Activated T-helper 1 cell treated with anti-CD3 and anti-CD28 coated beads, Interleukin-12 subunit alpha, Interleukin-12 subunit beta, Interleukin-2, Interleukin-4 antibody, amounts not matched to agents 30 ng/mL and 10 ng/mL and 1 ng/mL, durations not matched to agents 14 hours and 24 hours and 36 hours (primary cell): ENCODE data around the gene ZCCHC13. TPM values are rescaled to one million over a fixed set of nuclear protein-coding genes. Genes with fewer than 3 reads are reported as not detected.
"Not testable (repeated sequence)": the region's sequence is repeated elsewhere in the genome, so short reads cannot be mapped to it uniquely, and the experiment has no call there.

Experiments
- DNase-seq: peaks from one replicate; pipeline ENCODE4 v3.0.0; 2021; ENCODE audit warnings: low spot score
- H3K27ac Mint-ChIP-seq: one replicate; pipeline ENCODE4 v1.8.0; 2021; ENCODE audit warnings: mild to moderate bottlenecking, mixed read lengths
- H3K27me3 Mint-ChIP-seq: one replicate; pipeline ENCODE4 v1.8.0; 2022; ENCODE audit warnings: mild to moderate bottlenecking, moderate library complexity, mixed read lengths; ENCODE audit not compliant: insufficient read depth
- H3K36me3 Mint-ChIP-seq: one replicate; pipeline ENCODE4 v1.8.0; 2021; ENCODE audit warnings: low read depth, mixed read lengths
- H3K4me1 Mint-ChIP-seq: one replicate; pipeline ENCODE4 v1.8.0; 2021; ENCODE audit warnings: low read depth, mixed read lengths
- H3K4me3 Mint-ChIP-seq: one replicate; pipeline ENCODE4 v1.8.0; 2021; ENCODE audit warnings: mild to moderate bottlenecking, moderate library complexity, mixed read lengths
- H3K9me3 Mint-ChIP-seq: one replicate; pipeline ENCODE4 v1.8.0; 2021; ENCODE audit warnings: mixed read lengths
- intact Hi-C: fragments of 100-400 bp; cut with micrococcal nuclease; formaldehyde crosslinking; loops from one replicate; pipeline ENCODE4 v1.15.1; 2024
- total RNA-seq: library from RNA; stranded (reverse); gene quantifications from 2 replicates; pipeline ENCODE4 v1.2.3, GENCODE V29; 2022

ZCCHC13 gene
- total RNA-seq, 1 donor from 2014 or later, result not detected

DNA sequence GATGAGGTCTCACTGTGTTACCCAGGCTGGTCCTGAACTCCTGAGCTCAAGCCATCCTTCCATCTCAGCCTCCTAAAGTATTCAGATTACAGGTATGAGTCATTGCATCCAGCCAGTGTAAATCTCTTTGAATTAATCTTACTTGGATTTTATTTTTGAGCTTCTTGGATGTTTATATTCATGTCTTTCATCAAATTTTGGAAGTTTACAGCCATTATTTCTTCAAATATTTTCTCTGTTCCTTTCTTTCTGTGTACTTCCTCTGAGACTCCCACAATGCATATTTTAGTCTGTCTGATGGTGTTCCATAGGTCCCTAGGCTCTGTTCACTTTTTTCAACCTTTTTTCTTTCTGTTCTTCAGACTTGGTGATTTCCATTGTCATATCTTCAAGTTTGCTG lies 34.9 kb downstream of the ZCCHC13 start:
- Mint-ChIP-seq H3K27ac (no peak overlapping the region), H3K9me3 (peaks cover 3% of the 10 kb centered on the region), H3K4me1 (no peaks in the 10 kb centered on the region), H3K36me3 (no peaks in the 10 kb centered on the region), H3K27me3 (peaks cover 3% of the 10 kb centered on the region), H3K4me3 (no peak overlapping the region)
- DNase-seq, result no peak
- intact Hi-C loops, result no loop called here

DNA sequence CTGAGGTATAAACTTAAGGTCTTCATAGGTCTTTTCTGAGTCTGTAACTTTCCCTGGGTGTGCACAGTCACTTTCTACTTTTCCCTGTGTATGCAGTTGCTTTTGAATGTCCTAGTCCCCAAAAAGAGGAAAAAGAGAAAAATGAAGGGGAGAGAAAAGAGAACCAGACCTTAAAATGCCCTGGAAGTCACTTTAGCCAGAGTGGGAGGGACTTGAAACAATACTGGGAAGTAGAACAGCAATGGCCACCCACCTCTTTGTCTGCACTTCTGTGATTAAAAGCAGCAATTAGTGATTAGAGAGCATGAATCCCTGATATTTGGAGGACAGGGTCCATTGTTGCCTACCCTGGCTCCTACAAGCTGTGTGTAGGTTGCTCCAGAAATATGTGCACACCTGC lies 36.1 kb downstream of the ZCCHC13 start:
- Mint-ChIP-seq H3K4me3 (no peak overlapping the region), H3K27ac (no peak overlapping the region), H3K27me3 (peaks cover 3% of the 10 kb centered on the region), H3K4me1 (no peaks in the 10 kb centered on the region), H3K36me3 (no peaks in the 10 kb centered on the region), H3K9me3 (peaks cover 3% of the 10 kb centered on the region)
- intact Hi-C loops, result no loop called here
- DNase-seq, result no peak

DNA sequence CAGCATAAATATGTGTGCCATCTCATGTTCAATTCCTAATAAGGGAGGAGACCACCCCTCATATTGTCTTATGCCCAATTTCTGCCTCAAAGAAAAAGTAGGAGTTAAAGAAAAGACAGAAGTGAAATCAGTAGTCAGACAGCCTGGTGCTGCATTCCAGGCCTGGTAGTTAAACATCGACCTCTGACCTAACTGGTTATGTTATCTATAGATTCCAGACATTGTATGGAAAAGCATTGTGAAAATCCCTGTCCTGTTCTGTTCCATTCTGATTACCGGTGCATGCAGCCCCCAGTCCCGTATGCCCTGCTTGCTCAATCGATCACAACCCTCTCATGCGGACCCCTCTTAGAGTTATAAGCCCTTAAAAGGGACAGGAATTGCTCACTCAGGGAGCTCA lies 38.2 kb downstream of the ZCCHC13 start:
- H3K9me3 Mint-ChIP-seq, H3K27ac Mint-ChIP-seq, DNase-seq, H3K27me3 Mint-ChIP-seq, H3K36me3 Mint-ChIP-seq, H3K4me3 Mint-ChIP-seq, H3K4me1 Mint-ChIP-seq, intact Hi-C loops: not testable (repeated sequence)

DNA sequence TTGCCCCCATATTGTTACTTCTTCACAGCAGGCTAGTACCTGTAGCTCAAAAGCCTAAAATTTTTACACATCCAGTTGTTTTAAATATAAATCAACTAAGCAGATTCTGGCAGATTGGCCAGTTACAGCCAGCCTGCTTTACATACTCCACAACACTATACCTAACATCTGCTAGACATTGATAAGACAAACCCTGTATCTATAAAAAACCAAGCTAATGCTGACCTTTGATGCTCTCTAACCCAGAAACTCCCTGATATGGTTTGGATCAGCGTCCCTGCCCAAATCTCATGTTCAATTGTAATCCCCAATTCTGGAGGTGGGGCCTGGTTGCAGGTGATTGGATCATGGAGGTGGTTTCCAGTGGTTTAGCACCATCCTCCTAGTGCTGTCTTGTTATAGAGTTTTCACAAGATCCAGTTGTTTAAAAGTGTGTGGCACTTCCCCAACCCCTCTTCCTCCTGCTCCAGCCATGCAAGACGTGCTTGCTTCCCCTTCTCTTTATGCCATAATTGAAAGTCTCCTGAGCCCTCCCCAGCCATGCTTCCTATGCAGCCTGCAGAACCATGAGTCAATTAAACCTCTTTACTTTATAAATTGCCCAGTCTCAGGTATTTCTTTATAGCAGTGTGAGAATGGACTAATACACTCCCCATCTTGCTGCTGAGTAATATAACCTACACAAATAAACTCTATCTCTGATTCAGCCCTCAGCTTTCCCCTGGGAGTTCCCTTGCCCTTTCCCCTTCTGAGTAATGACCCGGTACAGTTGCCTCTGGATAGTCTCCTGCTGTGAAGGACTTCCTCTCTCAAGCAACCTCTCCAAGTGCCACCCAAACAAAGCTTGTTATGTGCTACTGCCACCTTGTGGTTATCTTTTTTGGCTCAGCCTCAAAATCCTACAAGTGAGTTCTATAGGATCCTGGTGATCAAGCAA lies 39.6 kb downstream of the ZCCHC13 start:
- H3K27ac Mint-ChIP-seq, result no peak overlapping the region
- H3K9me3 Mint-ChIP-seq, result peaks cover 3% of the 10 kb centered on the region
- intact Hi-C loops, result loop anchor here (1.0 kb wide), 5 partner anchors 51 to 488 kb away; no protein-coding TSS in a partner anchor
- no peaks in the 10 kb centered on the region for H3K4me1 Mint-ChIP-seq
- H3K36me3 Mint-ChIP-seq, result no peaks in the 10 kb centered on the region
- no peaks in the 10 kb centered on the region for H3K27me3 Mint-ChIP-seq
- H3K4me3 Mint-ChIP-seq, result no peak overlapping the region
- peak; percentile 21 for DNase-seq

DNA sequence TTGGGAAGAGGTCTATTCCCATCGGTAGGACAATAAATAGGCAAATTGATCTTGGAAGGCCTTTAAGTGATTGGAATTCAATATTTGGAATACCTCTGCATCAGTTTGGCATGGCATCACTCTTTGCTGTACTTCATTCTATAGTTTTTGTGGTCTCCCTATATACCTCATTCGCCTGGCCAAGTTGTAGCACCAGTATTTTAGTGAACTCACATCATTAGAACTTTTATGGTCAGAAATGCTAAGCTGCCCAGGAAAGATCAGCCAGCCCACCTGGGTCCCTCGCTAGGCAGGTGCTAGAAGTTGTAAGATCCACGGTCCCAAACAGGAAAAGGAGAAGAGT lies 40.3 kb downstream of the ZCCHC13 start:
- Mint-ChIP-seq H3K27ac (no peak overlapping the region), H3K36me3 (no peaks in the 10 kb centered on the region), H3K4me1 (no peaks in the 10 kb centered on the region), H3K9me3 (no peaks in the 10 kb centered on the region), H3K4me3 (no peak overlapping the region), H3K27me3 (no peaks in the 10 kb centered on the region)
- intact Hi-C loops, result loop anchor here (1.0 kb wide), 5 partner anchors 52 to 489 kb away; no protein-coding TSS in a partner anchor
- DNase-seq, result no peak

DNA sequence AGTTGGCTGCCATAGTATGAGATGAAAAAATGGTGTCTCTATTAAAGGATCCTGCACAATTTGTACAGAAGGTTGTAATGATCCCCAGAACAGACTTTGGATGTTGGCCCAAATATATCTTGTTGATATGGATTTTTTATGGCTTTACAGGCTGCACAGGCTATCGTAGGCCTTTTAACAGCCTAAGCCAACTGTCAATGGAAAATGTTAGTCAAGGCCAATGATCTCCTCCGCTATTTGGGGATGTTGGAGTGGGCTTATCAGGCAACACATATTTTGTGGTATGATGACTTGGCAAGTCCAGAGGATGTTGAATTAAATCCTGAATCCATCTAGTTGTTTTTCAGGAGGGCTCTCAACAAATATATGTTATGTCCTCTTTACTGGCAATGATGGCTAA lies 42.1 kb downstream of the ZCCHC13 start:
- intact Hi-C loops, result no loop called here
- no peaks in the 10 kb centered on the region for H3K9me3 Mint-ChIP-seq
- no peaks in the 10 kb centered on the region for H3K36me3 Mint-ChIP-seq
- no peaks in the 10 kb centered on the region for H3K27me3 Mint-ChIP-seq
- H3K4me3 Mint-ChIP-seq, result no peak overlapping the region
- DNase-seq, result no peak
- H3K27ac Mint-ChIP-seq, result no peak overlapping the region
- H3K4me1 Mint-ChIP-seq, result no peaks in the 10 kb centered on the region

DNA sequence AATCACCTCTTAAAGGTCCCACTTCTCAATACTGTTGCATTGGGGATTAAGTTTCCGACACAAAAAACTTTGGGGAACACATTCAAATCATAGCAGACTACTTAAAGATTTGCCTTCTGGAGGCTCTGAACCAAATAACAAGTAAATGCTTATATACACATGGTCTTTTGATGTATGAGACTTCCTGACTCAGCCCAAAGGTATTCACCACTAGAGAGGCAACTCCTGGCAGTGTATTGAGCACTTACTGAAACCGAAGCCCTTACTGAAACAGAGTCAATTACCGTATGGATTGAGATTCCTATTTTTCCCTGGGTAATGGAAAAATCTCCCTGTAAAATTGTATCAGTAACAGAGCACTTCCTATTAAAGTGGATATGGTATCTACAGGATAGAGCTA lies 45.4 kb downstream of the ZCCHC13 start:
- Mint-ChIP-seq H3K27ac (no peak overlapping the region), H3K4me1 (peaks cover 8% of the 10 kb centered on the region), H3K4me3 (no peak overlapping the region), H3K9me3 (no peaks in the 10 kb centered on the region), H3K36me3 (no peaks in the 10 kb centered on the region), H3K27me3 (no peaks in the 10 kb centered on the region)
- intact Hi-C loops, result no loop called here
- no peak for DNase-seq

DNA sequence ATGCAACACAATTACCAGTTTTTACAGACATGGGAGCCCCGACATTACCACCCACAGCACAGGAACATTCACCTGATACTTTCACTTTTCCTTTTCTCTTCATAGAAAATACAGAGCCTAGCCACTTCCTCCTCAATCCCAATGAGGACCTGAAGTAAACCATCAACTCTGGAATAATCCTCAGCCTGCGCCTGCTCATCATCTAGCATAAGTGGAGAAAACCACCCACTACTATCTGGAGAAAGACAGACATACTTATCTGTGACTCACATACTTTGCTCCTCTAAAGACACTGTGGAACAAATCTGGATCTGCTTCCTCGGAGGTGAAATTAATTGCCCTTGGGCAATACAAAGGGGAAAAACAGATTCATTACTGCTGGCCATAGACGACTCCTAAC lies 47.8 kb downstream of the ZCCHC13 start:
- Mint-ChIP-seq H3K9me3 (no peaks in the 10 kb centered on the region), H3K36me3 (no peaks in the 10 kb centered on the region), H3K27me3 (no peaks in the 10 kb centered on the region), H3K27ac (no peak overlapping the region), H3K4me3 (no peak overlapping the region), H3K4me1 (peaks cover 8% of the 10 kb centered on the region)
- no peak for DNase-seq
- intact Hi-C loops, result no loop called here

DNA sequence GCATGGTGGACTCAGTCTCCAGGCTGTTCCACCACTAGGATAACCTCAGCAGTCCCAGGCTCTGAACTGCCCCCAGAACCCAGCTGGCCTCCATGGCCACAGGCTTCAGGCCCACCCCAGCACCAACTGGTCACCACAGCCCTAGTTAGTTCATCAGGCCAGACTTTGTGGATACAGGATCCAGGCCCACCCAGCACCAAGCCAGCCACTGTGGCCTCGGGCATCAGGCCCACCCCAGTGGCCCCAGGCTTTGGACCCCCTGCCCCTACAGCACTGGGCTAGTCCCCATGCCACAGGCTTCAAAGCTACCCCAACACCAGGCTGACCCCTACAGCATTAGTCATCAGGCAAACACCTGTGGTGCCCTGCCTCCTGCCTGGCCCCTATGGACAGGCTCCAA lies 50.0 kb downstream of the ZCCHC13 start:
- DNase-seq, result no peak
- Mint-ChIP-seq H3K27me3 (no peaks in the 10 kb centered on the region), H3K4me1 (peaks cover 8% of the 10 kb centered on the region), H3K27ac (no peak overlapping the region), H3K36me3 (no peaks in the 10 kb centered on the region), H3K9me3 (no peaks in the 10 kb centered on the region), H3K4me3 (no peak overlapping the region)
- intact Hi-C loops, result no loop called here

Other genes with a start within 250 kb of the ZCCHC13 start
- 0.08 and 0.20 TPM in 2 replicates for gene SLC16A2, start 117.3 kb downstream of the ZCCHC13 start, total RNA-seq